ENCODE data around the gene SACM1L.

SACM1L gene

GRCh38 chr3:45781841-45782240 is 92.6 kb downstream of the SACM1L start:
- no peak for DNase-seq
- H3K36me3 ChIP-seq (ENCODE audit: control insufficient read depth, insufficient read depth, low read length) = no peaks in the 10 kb centered on the region
- H3K4me1 ChIP-seq (ENCODE audit: control insufficient read depth, insufficient read depth, low read length, poor library complexity, severe bottlenecking) = no peaks in the 10 kb centered on the region
- no peak overlapping the region for H3K4me3 ChIP-seq (ENCODE audit: insufficient read depth, low read depth, low read length, poor library complexity, severe bottlenecking)
- no peak overlapping the region for H3K27ac ChIP-seq (ENCODE audit: insufficient read depth, low read length, poor library complexity, severe bottlenecking)
- no peaks in the 10 kb centered on the region for H3K27me3 ChIP-seq (replicated peaks; ENCODE audit: control insufficient read depth, insufficient read depth, low read length, poor library complexity, severe bottlenecking)
- no peaks in the 10 kb centered on the region for H3K9me3 ChIP-seq (ENCODE audit: control insufficient read depth, low read length)

- H3K27me3 ChIP-seq (replicated peaks; ENCODE audit: control insufficient read depth, insufficient read depth, low read length, poor library complexity, severe bottlenecking) = no peaks in the 10 kb centered on the region
- H3K27ac ChIP-seq (ENCODE audit: insufficient read depth, low read length, poor library complexity, severe bottlenecking) = no peak overlapping the region
Observed at GRCh38 chr3:45782381-45782780, 93.2 kb downstream of the SACM1L start.

GRCh38 chr3:45783667-45784066 is 94.5 kb downstream of the SACM1L start:
- Histone ChIP-seq H3K9me3 (ENCODE audit: control insufficient read depth, low read length) (no peaks in the 10 kb centered on the region), H3K36me3 (ENCODE audit: control insufficient read depth, insufficient read depth, low read length) (no peaks in the 10 kb centered on the region), H3K4me1 (ENCODE audit: control insufficient read depth, insufficient read depth, low read length, poor library complexity, severe bottlenecking) (no peaks in the 10 kb centered on the region), H3K27me3 (replicated peaks; ENCODE audit: control insufficient read depth, insufficient read depth, low read length, poor library complexity, severe bottlenecking) (no peaks in the 10 kb centered on the region), H3K4me3 (ENCODE audit: insufficient read depth, low read depth, low read length, poor library complexity, severe bottlenecking) (no peak overlapping the region), H3K27ac (ENCODE audit: insufficient read depth, low read length, poor library complexity, severe bottlenecking) (no peak overlapping the region)
- DNase-seq = no peak

More at GRCh38 chr3:45782381-45782780, 93.2 kb downstream of the SACM1L start:
- H3K36me3 ChIP-seq (ENCODE audit: control insufficient read depth, insufficient read depth, low read length) = no peaks in the 10 kb centered on the region
- DNase-seq = no peak
- no peaks in the 10 kb centered on the region for H3K9me3 ChIP-seq (ENCODE audit: control insufficient read depth, low read length)
- H3K4me1 ChIP-seq (ENCODE audit: control insufficient read depth, insufficient read depth, low read length, poor library complexity, severe bottlenecking) = no peaks in the 10 kb centered on the region
- H3K4me3 ChIP-seq (ENCODE audit: insufficient read depth, low read depth, low read length, poor library complexity, severe bottlenecking) = no peak overlapping the region

- Histone ChIP-seq H3K9me3 (ENCODE audit: control insufficient read depth, low read length) (no peaks in the 10 kb centered on the region), H3K4me3 (ENCODE audit: insufficient read depth, low read depth, low read length, poor library complexity, severe bottlenecking) (no peak overlapping the region), H3K36me3 (ENCODE audit: control insufficient read depth, insufficient read depth, low read length) (no peaks in the 10 kb centered on the region), H3K27ac (ENCODE audit: insufficient read depth, low read length, poor library complexity, severe bottlenecking) (no peak overlapping the region), H3K4me1 (ENCODE audit: control insufficient read depth, insufficient read depth, low read length, poor library complexity, severe bottlenecking) (no peaks in the 10 kb centered on the region), H3K27me3 (replicated peaks; ENCODE audit: control insufficient read depth, insufficient read depth, low read length, poor library complexity, severe bottlenecking) (no peaks in the 10 kb centered on the region)
- DNase-seq = no peak
Observed at GRCh38 chr3:45785605-45786150, 96.5 kb downstream of the SACM1L start.

- H3K36me3 ChIP-seq (ENCODE audit: control insufficient read depth, insufficient read depth, low read length) = no peaks in the 10 kb centered on the region
- no peaks in the 10 kb centered on the region for H3K4me1 ChIP-seq (ENCODE audit: control insufficient read depth, insufficient read depth, low read length, poor library complexity, severe bottlenecking)
- H3K27me3 ChIP-seq (replicated peaks; ENCODE audit: control insufficient read depth, insufficient read depth, low read length, poor library complexity, severe bottlenecking) = no peaks in the 10 kb centered on the region
- no peak overlapping the region for H3K27ac ChIP-seq (ENCODE audit: insufficient read depth, low read length, poor library complexity, severe bottlenecking)
- no peak for DNase-seq
- H3K9me3 ChIP-seq (ENCODE audit: control insufficient read depth, low read length) = no peaks in the 10 kb centered on the region
- H3K4me3 ChIP-seq (ENCODE audit: insufficient read depth, low read depth, low read length, poor library complexity, severe bottlenecking) = no peak overlapping the region
Observed at GRCh38 chr3:45786801-45787495, 97.8 kb downstream of the SACM1L start.

- H3K27ac ChIP-seq (ENCODE audit: insufficient read depth, low read length, poor library complexity, severe bottlenecking) = no peak overlapping the region
- H3K9me3 ChIP-seq (ENCODE audit: control insufficient read depth, low read length) = no peaks in the 10 kb centered on the region
- H3K4me1 ChIP-seq (ENCODE audit: control insufficient read depth, insufficient read depth, low read length, poor library complexity, severe bottlenecking) = no peaks in the 10 kb centered on the region
- H3K4me3 ChIP-seq (ENCODE audit: insufficient read depth, low read depth, low read length, poor library complexity, severe bottlenecking) = no peak overlapping the region
- no peaks in the 10 kb centered on the region for H3K27me3 ChIP-seq (replicated peaks; ENCODE audit: control insufficient read depth, insufficient read depth, low read length, poor library complexity, severe bottlenecking)
- DNase-seq = no peak
- no peaks in the 10 kb centered on the region for H3K36me3 ChIP-seq (ENCODE audit: control insufficient read depth, insufficient read depth, low read length)
Observed at GRCh38 chr3:45787551-45787950, 98.4 kb downstream of the SACM1L start.

- DNase-seq = no peak
- Histone ChIP-seq H3K36me3 (ENCODE audit: control insufficient read depth, insufficient read depth, low read length) (no peaks in the 10 kb centered on the region), H3K27me3 (replicated peaks; ENCODE audit: control insufficient read depth, insufficient read depth, low read length, poor library complexity, severe bottlenecking) (peaks cover 6% of the 10 kb centered on the region), H3K9me3 (ENCODE audit: control insufficient read depth, low read length) (no peaks in the 10 kb centered on the region), H3K4me3 (ENCODE audit: insufficient read depth, low read depth, low read length, poor library complexity, severe bottlenecking) (no peak overlapping the region), H3K27ac (ENCODE audit: insufficient read depth, low read length, poor library complexity, severe bottlenecking) (no peak overlapping the region), H3K4me1 (ENCODE audit: control insufficient read depth, insufficient read depth, low read length, poor library complexity, severe bottlenecking) (no peaks in the 10 kb centered on the region)
Observed at GRCh38 chr3:45789235-45789812, 100.1 kb downstream of the SACM1L start.

GRCh38 chr3:45790596-45790995 is 101.4 kb downstream of the SACM1L start:
- H3K27me3 ChIP-seq (replicated peaks; ENCODE audit: control insufficient read depth, insufficient read depth, low read length, poor library complexity, severe bottlenecking) = peaks cover 10% of the 10 kb centered on the region
- no peaks in the 10 kb centered on the region for H3K4me1 ChIP-seq (ENCODE audit: control insufficient read depth, insufficient read depth, low read length, poor library complexity, severe bottlenecking)
- DNase-seq = no peak
- no peak overlapping the region for H3K27ac ChIP-seq (ENCODE audit: insufficient read depth, low read length, poor library complexity, severe bottlenecking)
- H3K4me3 ChIP-seq (ENCODE audit: insufficient read depth, low read depth, low read length, poor library complexity, severe bottlenecking) = no peak overlapping the region
- no peaks in the 10 kb centered on the region for H3K36me3 ChIP-seq (ENCODE audit: control insufficient read depth, insufficient read depth, low read length)
- H3K9me3 ChIP-seq (ENCODE audit: control insufficient read depth, low read length) = no peaks in the 10 kb centered on the region

GRCh38 chr3:45792036-45792435 is 102.8 kb downstream of the SACM1L start:
- Histone ChIP-seq H3K27ac (ENCODE audit: insufficient read depth, low read length, poor library complexity, severe bottlenecking) (no peak overlapping the region), H3K4me3 (ENCODE audit: insufficient read depth, low read depth, low read length, poor library complexity, severe bottlenecking) (no peak overlapping the region), H3K27me3 (replicated peaks; ENCODE audit: control insufficient read depth, insufficient read depth, low read length, poor library complexity, severe bottlenecking) (peaks cover 23% of the 10 kb centered on the region), H3K4me1 (ENCODE audit: control insufficient read depth, insufficient read depth, low read length, poor library complexity, severe bottlenecking) (peaks cover 10% of the 10 kb centered on the region), H3K36me3 (ENCODE audit: control insufficient read depth, insufficient read depth, low read length) (no peaks in the 10 kb centered on the region), H3K9me3 (ENCODE audit: control insufficient read depth, low read length) (no peaks in the 10 kb centered on the region)
- no peak for DNase-seq

GRCh38 chr3:45792516-45793172 is 103.4 kb downstream of the SACM1L start:
- no peak for DNase-seq
- Histone ChIP-seq H3K36me3 (ENCODE audit: control insufficient read depth, insufficient read depth, low read length) (no peaks in the 10 kb centered on the region), H3K4me1 (ENCODE audit: control insufficient read depth, insufficient read depth, low read length, poor library complexity, severe bottlenecking) (peaks cover 10% of the 10 kb centered on the region), H3K27ac (ENCODE audit: insufficient read depth, low read length, poor library complexity, severe bottlenecking) (no peak overlapping the region), H3K4me3 (ENCODE audit: insufficient read depth, low read depth, low read length, poor library complexity, severe bottlenecking) (no peak overlapping the region), H3K27me3 (replicated peaks; ENCODE audit: control insufficient read depth, insufficient read depth, low read length, poor library complexity, severe bottlenecking) (peaks cover 23% of the 10 kb centered on the region), H3K9me3 (ENCODE audit: control insufficient read depth, low read length) (no peaks in the 10 kb centered on the region)

All from effector memory CD4-positive, alpha-beta T cell (primary cell).